ENCODE data around the gene RPGRIP1L.

RPGRIP1L gene

GRCh38 chr16:53654946-53655345 lies 48.7 kb downstream of the RPGRIP1L start:
- DNase-seq (ENCODE audit: low read depth in 2 of 2) = no peak

DNA sequence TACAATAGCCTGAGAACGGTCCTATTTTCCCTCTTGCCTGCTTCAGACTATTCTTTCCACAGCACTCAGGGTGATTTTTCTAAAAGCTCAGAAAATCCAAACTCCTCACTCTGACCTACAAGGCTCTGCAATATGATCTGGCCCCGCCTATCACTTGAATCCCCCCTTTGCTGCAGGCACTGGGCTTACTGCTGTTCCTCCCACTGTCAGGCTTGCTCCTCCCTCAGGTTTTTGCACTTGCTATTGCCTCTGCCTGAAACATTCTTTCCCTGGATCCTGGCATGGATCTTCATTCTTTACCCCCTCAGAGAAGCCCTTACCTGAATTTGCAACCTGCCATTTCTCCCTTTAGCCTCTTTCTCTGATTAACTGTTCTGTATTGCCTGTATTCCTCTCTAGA lies 52.3 kb downstream of the RPGRIP1L start:
- no peak for DNase-seq (ENCODE audit: low read depth in 2 of 2)

GRCh38 chr16:53646506-53646905 lies 57.2 kb downstream of the RPGRIP1L start:
- no peak for DNase-seq (ENCODE audit: low read depth in 2 of 2)

DNA sequence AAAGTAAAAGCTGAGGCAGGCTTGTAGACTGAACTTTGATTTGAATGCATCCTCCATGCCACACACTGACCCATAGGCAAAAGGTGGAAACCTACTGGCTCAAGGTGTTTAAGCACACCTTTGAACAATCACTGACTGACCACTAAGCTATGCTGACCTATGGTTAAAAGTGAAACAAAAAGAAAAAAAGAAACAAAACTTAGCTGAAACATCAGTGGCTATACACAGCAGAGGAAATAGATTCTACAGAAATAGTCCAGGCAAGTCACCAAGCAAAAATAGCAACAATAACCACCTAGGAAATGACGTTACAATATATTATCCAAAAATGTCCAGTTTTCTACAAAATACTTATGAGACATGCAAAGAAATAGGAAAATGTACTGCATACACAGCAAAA lies 60.2 kb downstream of the RPGRIP1L start:
- DNase-seq (ENCODE audit: low read depth in 2 of 2) = no peak

- no peak for DNase-seq (ENCODE audit: low read depth in 2 of 2)
Measured at GRCh38 chr16:53642094-53642493, 61.6 kb downstream of the RPGRIP1L start.

- DNase-seq (ENCODE audit: low read depth in 2 of 2) = no peak
Measured at GRCh38 chr16:53636978-53637377, 66.7 kb downstream of the RPGRIP1L start.

DNA sequence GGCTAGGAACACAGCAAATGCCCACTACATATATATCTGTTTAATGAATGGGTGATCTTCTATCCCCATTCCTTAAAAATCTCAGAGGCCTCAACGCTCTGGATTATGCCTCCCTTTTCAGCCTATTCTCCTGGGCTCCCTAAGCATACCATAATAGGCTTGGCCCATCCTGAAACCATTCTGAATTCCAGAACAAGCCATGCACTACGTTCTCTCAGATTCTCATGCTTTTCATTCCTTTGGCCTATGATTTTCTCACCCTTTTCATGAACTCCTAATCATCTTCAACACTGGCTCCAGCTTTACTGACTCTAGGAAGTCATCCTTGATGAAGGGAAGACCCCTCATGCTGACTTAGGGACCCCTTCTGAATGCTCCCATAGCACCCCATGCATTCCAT lies 71.1 kb downstream of the RPGRIP1L start:
- DNase-seq (ENCODE audit: low read depth in 2 of 2) = no peak

DNA sequence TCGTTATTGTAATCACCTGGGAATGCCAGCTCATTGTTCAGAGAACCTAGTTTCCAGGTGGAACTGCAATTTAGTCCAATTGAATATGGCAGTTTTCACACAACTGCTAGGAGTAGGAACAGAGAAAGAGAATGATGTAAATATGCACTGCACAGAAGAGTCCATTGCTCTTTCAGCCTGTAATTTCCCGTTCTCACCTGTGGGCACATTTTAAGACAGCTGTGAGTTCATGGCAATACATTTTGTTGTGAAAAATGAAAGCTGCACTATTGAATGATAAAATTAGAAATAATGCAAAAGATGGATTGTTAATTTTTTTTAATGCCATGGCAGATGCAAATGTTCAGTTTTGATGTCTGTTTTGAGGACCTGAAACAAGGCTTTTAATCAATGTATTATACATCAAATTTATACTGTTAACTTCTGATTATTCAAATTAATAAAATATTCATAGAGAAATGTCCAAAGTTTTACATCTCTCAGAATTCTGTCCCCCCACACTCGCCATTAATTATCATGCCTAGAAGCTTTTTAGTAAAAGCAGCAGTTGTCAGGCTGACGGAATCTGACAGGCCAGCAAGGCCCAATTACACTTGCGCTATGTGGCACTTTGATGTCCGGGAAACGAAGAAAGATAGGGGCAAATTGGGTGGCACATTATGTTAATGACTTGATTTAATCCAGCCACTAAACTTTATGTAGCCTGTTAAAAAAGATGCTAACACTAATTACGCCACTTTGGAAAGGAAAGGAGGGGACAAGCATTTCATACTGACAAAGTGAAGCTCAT lies 72.2 kb downstream of the RPGRIP1L start:
- DNase-seq (ENCODE audit: low read depth in 2 of 2) = no peak

DNA sequence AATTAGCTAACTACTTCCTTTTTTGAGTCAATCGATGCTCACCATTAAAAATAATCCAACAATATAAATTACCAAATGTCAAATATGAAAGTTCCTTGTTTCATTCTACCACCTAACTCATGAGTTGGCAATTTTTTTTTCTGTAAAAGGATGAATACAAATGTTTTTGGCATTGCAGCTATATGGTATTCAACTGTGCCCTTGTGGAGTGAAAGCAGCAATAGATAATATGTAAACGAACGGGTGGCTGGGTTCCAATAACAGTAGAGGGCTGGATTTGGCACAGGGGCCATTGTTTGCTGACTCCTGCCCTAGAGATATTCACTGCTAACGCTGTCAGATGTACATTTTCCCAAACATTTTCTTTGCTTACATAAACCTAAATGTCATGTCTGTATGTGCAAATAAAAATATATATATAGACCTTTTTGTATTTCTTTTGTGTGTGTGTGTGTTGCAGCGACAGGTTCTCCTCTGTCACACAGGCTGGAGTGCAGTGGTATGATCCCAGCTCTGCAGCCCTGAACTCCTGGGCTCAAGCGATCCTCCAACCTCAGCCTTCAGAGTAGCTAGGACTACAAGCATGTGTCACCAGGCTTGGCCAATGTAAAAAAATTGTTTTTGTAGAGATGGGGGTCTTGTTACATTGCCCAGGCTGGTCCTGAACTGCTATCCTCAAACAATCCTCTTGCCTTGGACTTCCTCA lies 73.9 kb downstream of the RPGRIP1L start:
- no peak for DNase-seq (ENCODE audit: low read depth in 2 of 2)

DNA sequence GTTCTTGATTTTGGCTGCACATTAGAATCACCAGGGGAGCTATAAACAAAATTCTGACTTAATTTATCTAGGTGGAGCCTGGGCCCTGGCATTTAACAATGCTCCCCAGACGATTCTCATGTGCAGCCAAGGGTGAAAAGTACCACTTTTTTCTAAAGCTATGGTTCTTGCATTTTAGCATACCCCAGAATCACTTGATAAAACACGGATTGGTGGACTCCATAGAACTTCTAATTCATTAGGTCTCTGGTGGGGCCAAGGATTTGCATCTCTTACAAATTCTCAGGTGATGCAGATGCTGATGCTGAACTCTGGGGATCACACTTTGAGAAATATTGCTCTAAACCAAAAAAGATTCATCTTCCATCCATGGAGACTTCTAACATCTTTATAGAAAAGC lies 74.5 kb downstream of the RPGRIP1L start:
- DNase-seq (ENCODE audit: low read depth in 2 of 2) = no peak

GRCh38 chr16:53626811-53627210 lies 76.8 kb downstream of the RPGRIP1L start:
- no peak for DNase-seq (ENCODE audit: low read depth in 2 of 2)

- DNase-seq (ENCODE audit: low read depth in 2 of 2) = no peak
Measured at GRCh38 chr16:53626161-53626560, 77.5 kb downstream of the RPGRIP1L start.

GRCh38 chr16:53625221-53625620 lies 78.4 kb downstream of the RPGRIP1L start:
- no peak for DNase-seq (ENCODE audit: low read depth in 2 of 2)

DNA sequence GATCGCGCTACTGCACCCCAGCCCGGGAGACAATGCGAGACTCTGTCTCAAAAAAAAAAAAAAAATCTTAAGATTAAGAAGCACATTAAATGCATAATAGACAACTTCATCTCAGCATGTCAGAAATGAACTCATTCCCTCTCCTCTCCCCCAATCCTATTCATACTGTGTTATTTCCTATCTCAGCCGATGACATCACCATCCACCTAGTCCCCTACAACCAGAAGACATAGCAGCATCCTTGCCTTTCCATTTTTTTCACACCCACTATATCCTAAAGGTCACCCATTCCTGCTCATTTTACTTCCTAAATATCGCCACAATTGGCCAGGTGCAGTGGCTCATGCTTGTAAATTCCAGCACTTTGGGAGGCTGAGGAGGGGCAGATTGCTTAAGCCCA lies 81.3 kb downstream of the RPGRIP1L start:
- DNase-seq (ENCODE audit: low read depth in 2 of 2) = no peak

GRCh38 chr16:53620476-53620875 lies 83.2 kb downstream of the RPGRIP1L start:
- no peak for DNase-seq (ENCODE audit: low read depth in 2 of 2)

DNA sequence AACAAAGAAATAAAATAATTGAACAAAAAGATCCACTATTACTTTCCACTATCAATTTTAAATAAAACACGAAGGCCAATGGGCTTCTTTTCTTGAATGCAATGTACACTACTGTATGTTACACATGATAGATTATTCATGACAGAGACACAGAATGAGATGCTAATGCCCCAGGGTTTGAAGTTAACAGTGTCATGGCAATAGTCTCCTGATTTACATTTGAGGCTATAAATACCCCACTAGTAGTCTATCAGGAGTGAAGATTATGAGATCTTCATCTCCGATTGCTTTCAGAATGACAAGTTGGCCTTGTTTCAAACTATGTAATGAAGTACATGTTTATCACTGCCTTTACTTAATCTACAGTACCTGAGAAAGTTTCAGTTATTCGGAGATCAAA lies 84.4 kb downstream of the RPGRIP1L start:
- DNase-seq (ENCODE audit: low read depth in 2 of 2) = no peak

- DNase-seq (ENCODE audit: low read depth in 2 of 2) = no peak
Measured at GRCh38 chr16:53614346-53614745, 89.3 kb downstream of the RPGRIP1L start.

- no peak for DNase-seq (ENCODE audit: low read depth in 2 of 2)
Measured at GRCh38 chr16:53612003-53612402, 91.7 kb downstream of the RPGRIP1L start.

DNA sequence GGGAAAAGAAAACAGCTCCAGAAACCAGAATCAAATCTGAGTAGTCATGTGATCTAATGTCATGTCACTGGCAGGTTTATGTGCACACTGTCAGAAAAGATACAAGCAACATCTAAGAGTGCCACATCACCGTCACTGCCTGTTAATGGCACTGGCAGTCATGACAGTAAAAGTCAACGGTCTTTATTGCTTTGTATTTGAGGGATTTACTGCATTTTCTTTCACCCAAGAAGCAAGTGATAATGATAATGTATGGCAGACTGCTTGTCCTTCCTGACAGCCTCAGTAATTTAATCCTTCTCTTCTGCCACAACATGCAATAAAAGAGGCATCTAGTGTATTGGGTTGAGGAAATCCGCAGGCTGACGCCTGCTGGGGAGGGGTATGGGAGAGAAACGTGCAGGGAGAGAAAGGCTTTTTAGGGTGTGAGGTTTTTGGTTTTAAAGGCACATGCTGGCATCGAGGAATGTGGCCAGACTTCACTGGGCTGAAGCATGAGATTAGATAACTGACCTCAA lies 92.4 kb downstream of the RPGRIP1L start:
- DNase-seq (ENCODE audit: low read depth in 2 of 2) = no peak

GRCh38 chr16:53609536-53609935 lies 94.1 kb downstream of the RPGRIP1L start:
- DNase-seq (ENCODE audit: low read depth in 2 of 2) = no peak

DNA sequence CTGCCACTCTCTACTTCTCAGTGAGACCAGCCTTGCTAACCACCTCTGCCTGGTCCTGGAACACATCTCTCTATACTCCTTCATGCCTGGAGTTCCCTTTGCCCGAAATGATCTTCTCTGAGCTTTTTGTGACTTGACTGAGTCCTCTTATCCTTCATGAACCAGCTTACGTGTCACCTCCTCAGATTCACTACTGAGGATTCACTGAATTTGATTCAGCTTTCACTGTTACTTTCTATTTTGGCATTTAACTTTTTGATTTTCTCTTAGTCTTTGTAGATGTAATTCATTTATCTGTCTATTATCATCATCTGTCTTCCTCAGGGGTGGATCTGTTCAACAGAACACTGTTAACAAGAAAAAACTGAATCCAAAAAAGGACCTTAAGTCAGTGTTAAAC lies 95.6 kb downstream of the RPGRIP1L start:
- no peak for DNase-seq (ENCODE audit: low read depth in 2 of 2)

DNA sequence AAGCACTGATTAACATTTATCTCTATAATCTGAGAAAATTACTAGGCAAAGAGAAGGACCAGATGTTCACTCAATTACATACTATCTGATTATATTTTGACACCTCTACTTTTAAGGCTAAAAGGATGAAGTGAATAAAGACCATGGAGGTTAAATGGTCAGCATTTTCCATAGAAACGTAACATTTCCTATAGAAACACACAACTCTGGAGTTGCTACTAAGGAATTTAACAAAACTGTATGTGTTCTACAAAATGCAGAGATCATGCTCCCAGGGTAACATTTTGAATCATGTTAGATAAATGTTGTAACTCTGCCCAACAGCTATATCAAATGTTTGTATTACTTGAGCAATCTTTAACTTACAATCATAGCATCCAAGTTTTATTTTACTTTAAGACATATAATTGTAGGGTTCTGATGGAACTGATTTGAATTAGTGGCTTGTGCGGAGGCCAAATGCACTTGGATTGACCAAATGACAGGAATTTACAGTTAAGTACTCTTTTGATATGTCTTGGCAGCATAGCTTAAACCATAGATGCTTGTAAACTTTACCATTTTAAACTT lies 97.7 kb downstream of the RPGRIP1L start:
- DNase-seq (ENCODE audit: low read depth in 2 of 2) = no peak

- DNase-seq (ENCODE audit: low read depth in 2 of 2) = no peak
Measured at GRCh38 chr16:53605356-53605755, 98.3 kb downstream of the RPGRIP1L start.
